IMR-90 (cell line): ENCODE measurements around the gene C5orf58. TPM values are rescaled to one million over a fixed set of nuclear protein-coding genes. Genes with fewer than 3 reads are reported as not detected.
A peak's percentile ranks its signal among the peaks of the same experiment; 100 is the strongest.

Source experiments
- ATAC-seq: fragments of 200-7000 bp; cut with Tn5 transposase; 2 replicates; pipeline ENCODE4 v1.9.1; 2020; ENCODE audit warnings: low read depth, mild to moderate bottlenecking, moderate library complexity
- BruUV-seq: library from RNA; stranded (reverse); fragments of 400-500 nt; replicated peaks from 2 replicates; lab custom pipeline; 2021; lab: Mats Ljungman, UMichigan
- CTCF ChIA-PET: fragments of 300-600 bp; formaldehyde crosslinking; extraction: SDS; loops from one replicate; lab custom pipeline; 2021; ENCODE audit warnings: antibody characterized with exemption; lab: Yijun Ruan, JAX
- POLR2A ChIA-PET: fragments of 300-600 bp; sonication (Branson Sonifier 250); formaldehyde crosslinking; loops from one replicate; lab custom pipeline; 2022; ENCODE audit warnings: antibody characterized with exemption; ENCODE audit not compliant: unreplicated experiment; lab: Charles Lee
- DNase-seq: peaks from one replicate; pipeline ENCODE4 v3.0.0; 2013
- H2AFZ ChIP-seq: replicated peaks from 2 replicates; pipeline ENCODE3; 2013; ENCODE audit warnings: low read length, mild to moderate bottlenecking; ENCODE audit not compliant: poor library complexity
- H2AK5ac ChIP-seq: 2 replicates; pipeline ENCODE4 v1.6.1; 2013; ENCODE audit warnings: low read depth, low read length, inconsistent platforms
- H2AK9ac ChIP-seq: replicated peaks from 2 replicates; pipeline ENCODE3; 2013; ENCODE audit warnings: mild to moderate bottlenecking, low read depth, low read length, moderate library complexity; ENCODE audit not compliant: poor library complexity
- H2BK120ac ChIP-seq: 2 replicates; pipeline ENCODE4 v1.6.1; 2013; ENCODE audit warnings: low read depth, low read length, inconsistent platforms
- H2BK15ac ChIP-seq: 3 replicates; pipeline ENCODE4 v1.6.1; 2013; ENCODE audit warnings: low read depth, low read length, inconsistent platforms
- H2BK20ac ChIP-seq: 2 replicates; pipeline ENCODE4 v1.6.1; 2013; ENCODE audit warnings: low read depth, mild to moderate bottlenecking, inconsistent platforms, low read length, moderate library complexity
- H2BK5ac ChIP-seq: 2 replicates; pipeline ENCODE4 v1.6.1; 2013; ENCODE audit warnings: mild to moderate bottlenecking, low read depth, low read length, inconsistent platforms; ENCODE audit not compliant: poor library complexity, severe bottlenecking
- H3K14ac ChIP-seq: replicated peaks from 2 replicates; pipeline ENCODE4 v1.6.1; 2013; ENCODE audit warnings: low read depth, low read length, inconsistent platforms
- H3K18ac ChIP-seq: 2 replicates; pipeline ENCODE4 v1.6.1; 2013; ENCODE audit warnings: low read depth, low read length, control low read depth
- H3K23ac ChIP-seq: 2 replicates; pipeline ENCODE4 v1.6.1; 2013; ENCODE audit warnings: low read depth, low read length, inconsistent platforms
- H3K27ac ChIP-seq: 2 replicates; pipeline ENCODE4 v1.5.1; 2013; ENCODE audit warnings: mild to moderate bottlenecking, control low read depth, low read length; ENCODE audit not compliant: insufficient read depth
- H3K27me3 ChIP-seq: 2 replicates; pipeline ENCODE4 v1.6.1; 2013; ENCODE audit warnings: low read length; ENCODE audit not compliant: control insufficient read depth, insufficient read depth
- H3K36me3 ChIP-seq: 2 replicates; pipeline ENCODE4 v1.6.1; 2013; ENCODE audit warnings: low read length, mixed read lengths; ENCODE audit not compliant: control insufficient read depth, insufficient read depth
- H3K4ac ChIP-seq: 2 replicates; pipeline ENCODE4 v1.6.1; 2013; ENCODE audit warnings: low read depth, low read length, inconsistent platforms
- H3K4me1 ChIP-seq: 2 replicates; pipeline ENCODE4 v1.6.1; 2013; ENCODE audit warnings: low read length, mixed read lengths; ENCODE audit not compliant: control insufficient read depth, insufficient read depth
- H3K4me2 ChIP-seq: 2 replicates; pipeline ENCODE4 v1.6.1; 2013; ENCODE audit warnings: low read depth, mild to moderate bottlenecking, control low read depth, low read length, moderate library complexity
- H3K4me3 ChIP-seq: 2 replicates; pipeline ENCODE4 v1.5.1; 2013; ENCODE audit warnings: low read depth, mild to moderate bottlenecking, control low read depth, low read length, moderate library complexity; ENCODE audit not compliant: insufficient read depth
- H3K56ac ChIP-seq: 2 replicates; pipeline ENCODE4 v1.6.1; 2013; ENCODE audit warnings: low read length, inconsistent platforms; ENCODE audit not compliant: insufficient read depth; ENCODE audit errors: extremely low read depth
- H3K79me1 ChIP-seq, 2 experiments: 2 replicates each; pipeline ENCODE4 v1.6.1; 2013; ENCODE audit warnings: low read length in 2 of 2, inconsistent platforms in 1 of 2, low read depth in 1 of 2
- H3K9ac ChIP-seq: 2 replicates; pipeline ENCODE4 v1.6.1; 2013; ENCODE audit warnings: low read depth, low read length, control low read depth
- H3K9me1 ChIP-seq: 2 replicates; pipeline ENCODE4 v1.6.1; 2013; ENCODE audit warnings: low read length, inconsistent platforms; ENCODE audit not compliant: insufficient read depth
- H3K9me3 ChIP-seq: 2 replicates; pipeline ENCODE4 v1.6.1; 2013; ENCODE audit warnings: low read length; ENCODE audit not compliant: control insufficient read depth, insufficient read depth
- H4K20me1 ChIP-seq: 2 replicates; pipeline ENCODE4 v1.6.1; 2013; ENCODE audit warnings: low read length, inconsistent platforms; ENCODE audit not compliant: insufficient read depth
- H4K5ac ChIP-seq: 2 replicates; pipeline ENCODE4 v1.6.1; 2013; ENCODE audit warnings: mild to moderate bottlenecking, low read depth, low read length, control low read depth
- H4K8ac ChIP-seq, 2 experiments: 2 replicates each; pipeline ENCODE4 v1.6.1; 2013; ENCODE audit warnings: low read depth in 2 of 2, low read length in 2 of 2, control low read depth in 1 of 2, inconsistent platforms in 1 of 2
- H4K91ac ChIP-seq: 2 replicates; pipeline ENCODE4 v1.6.1; 2013; ENCODE audit warnings: low read depth, low read length, inconsistent platforms; ENCODE audit not compliant: insufficient read depth
- FOS ChIP-seq: fragments of 150-350 bp; IDR thresholded peaks from 2 replicates; pipeline ENCODE4 v1.6.1; 2016; ENCODE audit warnings: low read depth, low read length
- RAD21 ChIP-seq: IDR thresholded peaks from 2 replicates; pipeline ENCODE4 v1.6.1; 2012; ENCODE audit warnings: low read length, improper control_type of control experiment
- SMC3 ChIP-seq: fragments of 150-350 bp; IDR thresholded peaks from 2 replicates; pipeline ENCODE4 v1.6.1; 2016; ENCODE audit warnings: low read depth, mild to moderate bottlenecking, antibody characterized with exemption, low read length, moderate library complexity
- WGBS, 2 experiments: methylation state at CpG; one replicate each; pipeline versions ENCODE4 v1.1.5 to v1.1.7; 2013; ENCODE audit warnings: missing lambda C conversion rate in 2 of 2; ENCODE audit not compliant: insufficient read length in 1 of 2; ENCODE audit errors: extremely low coverage in 2 of 2; 5-methylcytosine and 5-hydroxymethylcytosine counted together
- dilution Hi-C: fragments of 300-500 bp; cut with HindIII; formaldehyde crosslinking; loops from one replicate; pipeline ENCODE4 v1.14.3; 2018; ENCODE audit warnings: low sequenced_read_pairs; ENCODE audit not compliant: unreplicated experiment
- in situ Hi-C: fragments of 300-500 bp; cut with MboI; formaldehyde crosslinking; loops from 3 replicates; pipeline ENCODE4 v1.14.3; 2019; ENCODE audit warnings: low sequenced_read_pairs, inconsistent platforms, mixed read lengths
- intact Hi-C: fragments of 100-400 bp; cut with micrococcal nuclease; formaldehyde crosslinking; loops from 2 replicates; pipeline ENCODE4 v1.10.0; 2022
- polyA plus RNA-seq, 3 experiments: library from polyadenylated mRNA; depleted of rRNA; stranded (reverse); fragments of >200 nt; gene quantifications; 2 replicates each; pipeline ENCODE4 v1.2.3, GENCODE V29; 2012; ENCODE audit warnings: low replicate concordance in 1 of 3
- total RNA-seq: library from RNA; depleted of rRNA; stranded (reverse); fragments of >200 nt; gene quantifications from 2 replicates; pipeline ENCODE4 v1.2.3, GENCODE V29; 2012
- TF ChIP-seq, protein P1 (sequence below): conservative IDR thresholded peaks from 2 replicates; pipeline ENCODE4 v1.5.1; 2012; ENCODE audit warnings: mild to moderate bottlenecking, low read depth, low read length, improper control_type of control experiment

The C5orf58 gene
- total and polyA plus RNA-seq, 2 of the 4 experiments (the other 2 are of a cell fraction): not detected

DNA sequence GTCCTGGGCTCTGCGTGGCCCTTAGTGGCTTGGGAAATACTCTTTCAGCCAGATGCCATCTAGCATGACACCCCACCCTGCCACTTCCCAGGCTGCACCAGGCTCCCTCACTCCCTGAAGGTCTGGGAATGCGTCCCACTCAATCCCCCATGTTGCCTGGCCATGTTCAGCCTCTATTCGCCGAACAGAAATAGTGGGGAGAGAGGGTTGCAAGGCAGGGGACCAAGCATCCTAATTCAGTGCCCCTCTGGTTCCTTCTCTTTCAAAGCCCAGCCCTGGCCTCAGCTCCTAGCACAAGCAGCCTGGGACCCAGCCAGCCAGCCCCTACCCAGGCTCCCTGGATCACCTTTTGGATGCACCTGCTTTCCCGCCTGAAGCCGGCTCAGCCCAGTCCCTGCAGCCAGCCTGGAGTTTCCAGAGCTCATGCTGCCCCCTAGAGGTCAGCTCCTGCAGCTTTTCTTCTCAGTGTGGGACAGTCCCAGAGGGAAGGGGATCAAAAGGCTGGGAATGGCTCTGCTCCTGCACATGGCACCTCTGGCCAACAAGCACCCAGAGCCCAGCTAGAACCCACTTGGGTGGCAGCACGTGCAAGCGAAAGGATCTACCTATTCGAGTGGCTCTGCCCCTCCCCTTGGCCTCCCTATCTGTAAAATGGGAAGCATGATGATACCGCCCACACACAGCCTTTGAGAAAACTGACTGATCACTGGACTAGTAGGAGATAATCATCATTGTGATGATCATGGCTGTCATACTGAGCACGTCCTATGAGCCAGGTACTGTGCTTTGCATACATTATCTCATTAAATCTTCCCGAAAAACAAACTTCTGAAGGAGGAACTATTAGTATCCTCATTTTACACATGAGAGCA lies 48.7 kb upstream of the C5orf58 start:
- no peak overlapping the region for H4K91ac ChIP-seq
- no peak overlapping the region for H2BK120ac ChIP-seq
- no peak overlapping the region for H3K23ac ChIP-seq
- DNase-seq (peak; percentile 37), ATAC-seq (peak; percentile 94)
- WGBS, 2 experiments: no CpG with 5 or more reads among the region's 12 CpGs
- no peak overlapping the region for H2AK5ac ChIP-seq
- dilution Hi-C loops (no loop called here), intact Hi-C loops (loop anchor here (1.0 kb wide), 1 partner anchor 84 kb away; no protein-coding TSS in a partner anchor), in situ Hi-C loops (no loop called here)
- H3K9me3 ChIP-seq: no peaks in the 10 kb centered on the region
- H3K27me3 ChIP-seq: no peaks in the 10 kb centered on the region
- no peaks in the 10 kb centered on the region for H3K9me1 ChIP-seq
- H3K27ac ChIP-seq: no peak overlapping the region
- no peak overlapping the region for H3K4me2 ChIP-seq
- H2BK5ac ChIP-seq: no peak overlapping the region
- no peak overlapping the region for H3K9ac ChIP-seq
- no peak overlapping the region for H3K14ac ChIP-seq
- H4K20me1 ChIP-seq: no peaks in the 10 kb centered on the region
- H3K4ac ChIP-seq: no peak overlapping the region
- TF ChIP-seq RAD21: peak; percentile 74
- peak; percentile 69 for TF ChIP-seq SMC3
- TF ChIP-seq, protein P1, sequence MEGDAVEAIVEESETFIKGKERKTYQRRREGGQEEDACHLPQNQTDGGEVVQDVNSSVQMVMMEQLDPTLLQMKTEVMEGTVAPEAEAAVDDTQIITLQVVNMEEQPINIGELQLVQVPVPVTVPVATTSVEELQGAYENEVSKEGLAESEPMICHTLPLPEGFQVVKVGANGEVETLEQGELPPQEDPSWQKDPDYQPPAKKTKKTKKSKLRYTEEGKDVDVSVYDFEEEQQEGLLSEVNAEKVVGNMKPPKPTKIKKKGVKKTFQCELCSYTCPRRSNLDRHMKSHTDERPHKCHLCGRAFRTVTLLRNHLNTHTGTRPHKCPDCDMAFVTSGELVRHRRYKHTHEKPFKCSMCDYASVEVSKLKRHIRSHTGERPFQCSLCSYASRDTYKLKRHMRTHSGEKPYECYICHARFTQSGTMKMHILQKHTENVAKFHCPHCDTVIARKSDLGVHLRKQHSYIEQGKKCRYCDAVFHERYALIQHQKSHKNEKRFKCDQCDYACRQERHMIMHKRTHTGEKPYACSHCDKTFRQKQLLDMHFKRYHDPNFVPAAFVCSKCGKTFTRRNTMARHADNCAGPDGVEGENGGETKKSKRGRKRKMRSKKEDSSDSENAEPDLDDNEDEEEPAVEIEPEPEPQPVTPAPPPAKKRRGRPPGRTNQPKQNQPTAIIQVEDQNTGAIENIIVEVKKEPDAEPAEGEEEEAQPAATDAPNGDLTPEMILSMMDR: peak; percentile 62
- TF ChIP-seq FOS: no peak
- H3K79me1 ChIP-seq: no peaks in the 10 kb centered on the region
- H3K18ac ChIP-seq: no peak overlapping the region
- H4K5ac ChIP-seq: no peak overlapping the region
- no peak overlapping the region for H2AK9ac ChIP-seq
- CTCF ChIA-PET: interaction anchor here (0.9 to 2.1 kb wide), 3 partner anchors 10 to 113 kb away, joined by 3 to 10 read pairs (median 4); no protein-coding TSS in a partner anchor
- no peak overlapping the region for H3K4me3 ChIP-seq
- H2BK15ac ChIP-seq: no peak overlapping the region
- POLR2A ChIA-PET: no interaction called here
- H3K56ac ChIP-seq: no peak overlapping the region
- H2BK20ac ChIP-seq: no peak overlapping the region
- no peaks in the 10 kb centered on the region for H3K36me3 ChIP-seq
- peak overlapping the region; percentile 34 for H2AFZ ChIP-seq
- no TSS peak for BruUV-seq
- H3K4me1 ChIP-seq: no peaks in the 10 kb centered on the region
- H4K8ac ChIP-seq: no peak overlapping the region
